ENCODE results near the gene MYH9. TPM values are rescaled to one million over a fixed set of nuclear protein-coding genes. Genes with fewer than 3 reads are reported as not detected.

The MYH9 gene
- total and polyA plus RNA-seq, 2 experiments from 2014 or later, result 140 to 188 TPM

- Histone ChIP-seq H3K4me3 (no peak overlapping the region), H3K9me2 (replicated peaks; ENCODE audit: insufficient read depth) (no peaks in the 10 kb centered on the region), H3K4me2 (peak overlapping the region; percentile 9), H4K20me1 (ENCODE audit: insufficient read depth, poor library complexity, severe bottlenecking) (peaks cover 31% of the 10 kb centered on the region), H2AFZ (no peak overlapping the region), H3K79me2 (peaks cover 94% of the 10 kb centered on the region), H3K4me1 (ENCODE audit: insufficient read depth) (peaks cover 61% of the 10 kb centered on the region), H3K27ac (peak overlapping the region; percentile 72), H3K27me3 (no peaks in the 10 kb centered on the region), H3K9me3 (ENCODE audit: low read depth) (no peaks in the 10 kb centered on the region), H3K36me3 (replicated peaks; ENCODE audit: insufficient read depth, low read depth) (no peaks in the 10 kb centered on the region)
- WGBS (ENCODE audit: low lambda C conversion rate, missing lambda C conversion rate), result 92% methylated on average over 3 of the region's 3 CpGs
- no peak for DNase-seq (ENCODE audit: low spot score)
- TF ChIP-seq EZH2phosphoT487 (IDR thresholded peaks at IDR 0.05; ENCODE audit: low read depth, severe bottlenecking, unreplicated experiment) (no peak), EZH2 (IDR thresholded peaks at IDR 0.05; ENCODE audit: borderline replicate concordance) (no peak), CTCF (IDR thresholded peaks at IDR 0.05; ENCODE audit: poor library complexity) (no peak)
These were observed 28.2 kb downstream of the MYH9 start for GRCh38 chr22:36359470-36359996.

GRCh38 chr22:36358533-36359469, 29.0 kb downstream of the MYH9 start:
- Histone ChIP-seq H2AFZ (no peak overlapping the region), H3K9me2 (replicated peaks; ENCODE audit: insufficient read depth) (no peaks in the 10 kb centered on the region), H3K36me3 (replicated peaks; ENCODE audit: insufficient read depth, low read depth) (no peaks in the 10 kb centered on the region), H4K20me1 (ENCODE audit: insufficient read depth, poor library complexity, severe bottlenecking) (peaks cover 28% of the 10 kb centered on the region), H3K4me2 (no peak overlapping the region), H3K27me3 (no peaks in the 10 kb centered on the region), H3K4me1 (ENCODE audit: insufficient read depth) (peaks cover 54% of the 10 kb centered on the region), H3K27ac (peak overlapping the region; percentile 72), H3K9me3 (ENCODE audit: low read depth) (no peaks in the 10 kb centered on the region), H3K79me2 (peaks cover 94% of the 10 kb centered on the region), H3K4me3 (no peak overlapping the region)
- 80% methylated on average over 9 of the region's 9 CpGs for WGBS (ENCODE audit: low lambda C conversion rate, missing lambda C conversion rate)
- DNase-seq (ENCODE audit: low spot score), result no peak
- no peak for TF ChIP-seq CTCF (IDR thresholded peaks at IDR 0.05; ENCODE audit: poor library complexity)
- TF ChIP-seq EZH2 (IDR thresholded peaks at IDR 0.05; ENCODE audit: borderline replicate concordance), result no peak
- no peak for TF ChIP-seq EZH2phosphoT487 (IDR thresholded peaks at IDR 0.05; ENCODE audit: low read depth, severe bottlenecking, unreplicated experiment)

GRCh38 chr22:36356708-36357624, 30.8 kb downstream of the MYH9 start:
- H3K4me3 ChIP-seq, result no peak overlapping the region
- TF ChIP-seq EZH2phosphoT487 (IDR thresholded peaks at IDR 0.05; ENCODE audit: low read depth, severe bottlenecking, unreplicated experiment), result no peak
- no peak for TF ChIP-seq CTCF (IDR thresholded peaks at IDR 0.05; ENCODE audit: poor library complexity)
- TF ChIP-seq EZH2 (IDR thresholded peaks at IDR 0.05; ENCODE audit: borderline replicate concordance), result no peak
- no peak overlapping the region for H2AFZ ChIP-seq

More at GRCh38 chr22:36356708-36357624, 30.8 kb downstream of the MYH9 start:
- H3K27me3 ChIP-seq, result no peaks in the 10 kb centered on the region
- H4K20me1 ChIP-seq (ENCODE audit: insufficient read depth, poor library complexity, severe bottlenecking), result peaks cover 44% of the 10 kb centered on the region
- DNase-seq (ENCODE audit: low spot score), result no peak
- WGBS (ENCODE audit: low lambda C conversion rate, missing lambda C conversion rate), result 95% methylated on average over 25 of the region's 25 CpGs
- H3K4me2 ChIP-seq, result no peak overlapping the region
- no peaks in the 10 kb centered on the region for H3K9me3 ChIP-seq (ENCODE audit: low read depth)
- no peak overlapping the region for H3K27ac ChIP-seq
- H3K9me2 ChIP-seq (replicated peaks; ENCODE audit: insufficient read depth), result no peaks in the 10 kb centered on the region
- H3K4me1 ChIP-seq (ENCODE audit: insufficient read depth), result peaks cover 57% of the 10 kb centered on the region
- no peaks in the 10 kb centered on the region for H3K36me3 ChIP-seq (replicated peaks; ENCODE audit: insufficient read depth, low read depth)
- H3K79me2 ChIP-seq, result peaks cover 94% of the 10 kb centered on the region

All from hepatocyte (in vitro differentiated cells).